GM18870 (cell line): ENCODE results near the gene CPED1.
"Not testable (repeated sequence)": the region's sequence is repeated elsewhere in the genome, so short reads cannot be mapped to it uniquely, and the experiment has no call there.

ENCODE experiments used
- ATAC-seq: cut with Tn5 transposase; IDR thresholded peaks from one replicate; pipeline ENCODE4 v1.9.1; 2021; ENCODE audit warnings: moderate library complexity; ENCODE audit not compliant: unreplicated experiment

The CPED1 gene

GRCh38 chr7:120996333-120996987, 7.9 kb downstream of the CPED1 start:
- ATAC-seq = no peak

- ATAC-seq = no peak
Measured at GRCh38 chr7:120996988-120997345, 8.5 kb downstream of the CPED1 start.

- ATAC-seq = no peak
Measured at GRCh38 chr7:120997882-120998474, 9.5 kb downstream of the CPED1 start.

GRCh38 chr7:120998520-120998919, 10.0 kb downstream of the CPED1 start:
- no peak for ATAC-seq

GRCh38 chr7:120998996-120999565, 10.6 kb downstream of the CPED1 start:
- ATAC-seq = no peak

GRCh38 chr7:121000081-121000983, 11.8 kb downstream of the CPED1 start:
- no peak for ATAC-seq

DNA sequence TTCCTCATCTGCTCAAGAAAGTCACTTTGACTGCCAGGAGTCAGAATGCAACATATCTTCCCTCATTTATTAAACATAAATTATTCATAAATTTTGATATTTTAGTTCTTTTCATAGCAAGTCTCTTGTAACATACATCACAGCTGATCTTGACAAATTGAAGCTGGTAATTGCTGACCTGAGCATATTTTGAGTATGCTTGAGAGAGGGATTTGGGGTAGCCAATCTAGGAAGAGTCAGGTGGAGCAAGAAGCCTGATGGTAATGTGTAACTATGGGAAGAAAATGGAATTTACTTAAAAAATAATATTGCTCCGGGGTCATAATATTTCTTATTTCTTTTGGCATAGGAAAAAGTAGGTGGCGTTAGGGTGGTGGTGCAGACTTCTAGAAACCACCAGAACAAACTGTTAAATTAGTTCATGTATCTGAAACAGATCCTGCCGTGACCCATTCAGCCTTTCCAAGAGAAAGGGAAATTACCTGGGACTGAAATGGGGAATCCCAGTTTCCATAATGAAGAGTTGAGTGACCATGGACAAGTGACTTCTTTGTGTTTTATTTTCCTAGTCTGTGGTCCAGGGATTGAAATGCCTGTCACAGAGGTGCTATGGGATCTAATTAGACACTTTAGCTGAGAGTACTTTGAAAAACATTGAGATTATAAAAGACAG, 12.9 kb downstream of the CPED1 start:
- no peak for ATAC-seq

DNA sequence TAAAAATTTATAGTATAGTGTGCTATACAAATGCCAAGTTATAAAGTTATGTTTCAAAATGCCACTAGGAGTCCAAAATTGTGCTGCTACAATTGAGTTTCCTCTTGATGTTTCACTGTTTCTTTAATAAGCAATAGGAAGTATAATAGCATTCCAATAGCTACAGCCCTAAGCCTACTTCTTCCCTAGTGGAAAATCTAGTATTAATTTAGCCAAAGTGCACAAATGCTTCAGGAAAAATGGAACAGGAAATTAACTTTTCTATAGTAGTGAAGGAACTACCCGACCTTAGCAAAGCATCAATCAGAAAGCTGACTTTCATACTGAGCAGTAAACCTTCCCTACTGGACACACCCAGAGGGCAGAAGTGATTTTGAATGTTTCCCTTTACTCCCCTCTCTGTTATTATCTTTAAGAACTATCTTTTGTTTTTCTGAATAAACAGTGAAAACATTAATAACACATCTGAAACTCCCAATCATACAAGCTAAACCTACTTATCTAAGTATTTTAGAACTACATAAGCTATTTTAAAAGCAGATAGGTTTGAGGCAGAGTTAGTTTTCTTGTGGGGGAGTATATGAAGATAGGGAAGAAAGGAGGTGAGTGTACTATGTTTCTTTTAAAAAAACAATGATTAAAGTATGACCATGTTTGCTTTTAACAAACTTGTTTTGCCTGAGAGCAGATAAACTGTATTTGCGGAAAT, 13.7 kb downstream of the CPED1 start:
- ATAC-seq = no peak

DNA sequence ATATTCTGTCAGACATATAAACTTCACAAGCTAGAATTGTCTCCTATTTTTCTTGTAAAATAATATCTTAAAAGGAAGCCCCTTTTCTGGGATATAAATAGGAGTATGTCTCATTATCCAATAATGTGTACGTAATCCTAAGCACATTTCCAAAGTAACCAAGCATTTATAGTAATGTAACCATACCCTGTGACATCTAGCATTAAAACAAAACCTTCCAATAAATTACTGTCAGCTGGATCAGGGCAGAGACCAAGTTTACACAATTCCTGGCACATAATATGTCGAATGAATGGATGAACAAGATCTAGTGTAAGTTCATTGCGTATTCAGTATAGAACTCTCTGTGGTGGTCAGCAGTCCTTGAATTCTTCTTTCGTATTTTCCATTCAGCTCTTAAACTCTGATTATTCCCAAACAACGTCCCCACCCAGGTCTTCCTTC, 14.3 kb downstream of the CPED1 start:
- ATAC-seq = no peak

DNA sequence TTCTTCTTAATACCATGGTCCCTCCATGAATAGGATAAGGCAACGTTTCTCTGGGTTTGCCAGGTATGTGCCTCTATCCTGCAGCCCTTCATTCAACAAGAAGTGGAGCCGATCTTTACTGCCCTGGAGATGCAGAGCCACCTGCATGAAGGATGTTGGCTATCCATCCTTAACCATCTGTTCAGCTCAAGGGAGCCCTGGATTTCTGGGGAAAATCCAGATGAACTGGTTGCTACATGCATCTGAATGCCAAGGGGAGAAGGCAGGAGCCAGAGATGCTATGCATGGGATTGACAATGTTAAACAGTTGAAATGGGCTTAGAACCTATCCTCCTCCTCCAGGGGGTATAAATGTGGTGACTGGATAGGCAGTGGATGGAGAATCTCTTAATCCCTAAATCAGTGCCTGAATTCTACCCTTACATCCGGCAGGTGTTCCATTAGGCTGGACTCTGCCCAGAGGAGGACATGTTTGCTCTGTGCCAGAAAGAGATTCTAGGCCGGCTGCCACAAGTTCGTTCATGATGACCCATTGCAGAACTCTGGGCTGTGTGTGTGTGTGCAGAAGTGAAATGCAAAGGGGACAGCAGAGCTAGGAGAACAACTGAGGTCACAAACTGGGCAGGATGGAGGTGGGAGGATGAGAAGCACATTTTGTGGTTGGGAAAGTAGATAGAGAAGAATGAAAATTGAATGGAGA, 15.6 kb downstream of the CPED1 start:
- ATAC-seq = no peak

- not testable (repeated sequence) for ATAC-seq
Measured at GRCh38 chr7:121005058-121005457, 16.5 kb downstream of the CPED1 start.

DNA sequence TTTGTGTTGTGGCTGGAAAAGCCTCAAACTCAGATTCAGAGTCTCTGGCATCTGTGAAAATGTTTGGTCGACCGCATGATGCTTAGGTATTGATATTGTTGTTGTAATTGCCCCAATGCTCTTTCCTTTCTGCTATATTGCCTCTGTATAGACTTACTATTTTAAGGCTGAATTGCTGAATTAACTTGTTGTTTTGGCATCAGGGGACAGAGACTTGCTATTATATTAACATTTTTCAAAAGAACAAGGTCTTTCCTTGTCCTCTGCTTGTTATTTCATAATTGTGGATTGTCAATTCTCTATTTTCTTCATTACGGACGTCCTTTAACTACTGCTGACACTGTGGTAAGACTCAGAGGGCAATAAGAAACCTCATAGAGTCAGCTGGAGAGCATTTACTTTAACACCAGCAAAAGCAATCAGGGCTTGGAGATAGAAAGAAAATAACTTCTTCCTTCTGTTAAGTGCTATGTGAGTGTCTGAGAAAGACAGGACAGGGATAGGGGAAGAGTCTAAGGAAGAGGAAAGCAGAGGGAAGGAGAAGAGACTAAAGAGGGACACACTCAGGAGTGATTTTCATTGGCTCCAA, 17.6 kb downstream of the CPED1 start:
- ATAC-seq = no peak

- ATAC-seq = no peak
Measured at GRCh38 chr7:121006711-121007315, 18.3 kb downstream of the CPED1 start.

DNA sequence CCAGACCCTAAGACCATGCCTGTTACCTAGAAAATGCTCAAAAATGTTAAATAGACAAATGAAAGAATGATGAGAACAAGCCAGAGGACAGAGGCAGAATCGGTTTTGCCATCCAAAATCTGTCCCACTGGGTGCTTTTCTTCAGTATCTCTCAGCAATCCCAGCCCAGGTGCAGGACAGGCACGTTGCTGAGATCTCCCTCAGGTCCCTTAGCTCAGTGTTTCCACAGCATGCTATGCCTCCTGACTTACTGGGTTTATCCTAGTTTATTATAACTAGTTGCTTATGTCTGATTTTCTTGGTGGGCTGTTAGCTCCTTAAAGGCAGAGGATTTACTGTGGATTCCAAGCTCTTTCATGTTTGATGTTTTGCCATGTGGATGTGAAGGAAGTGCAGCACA, 20.3 kb downstream of the CPED1 start:
- ATAC-seq = no peak

GRCh38 chr7:121011401-121011800, 22.9 kb downstream of the CPED1 start:
- ATAC-seq = no peak

DNA sequence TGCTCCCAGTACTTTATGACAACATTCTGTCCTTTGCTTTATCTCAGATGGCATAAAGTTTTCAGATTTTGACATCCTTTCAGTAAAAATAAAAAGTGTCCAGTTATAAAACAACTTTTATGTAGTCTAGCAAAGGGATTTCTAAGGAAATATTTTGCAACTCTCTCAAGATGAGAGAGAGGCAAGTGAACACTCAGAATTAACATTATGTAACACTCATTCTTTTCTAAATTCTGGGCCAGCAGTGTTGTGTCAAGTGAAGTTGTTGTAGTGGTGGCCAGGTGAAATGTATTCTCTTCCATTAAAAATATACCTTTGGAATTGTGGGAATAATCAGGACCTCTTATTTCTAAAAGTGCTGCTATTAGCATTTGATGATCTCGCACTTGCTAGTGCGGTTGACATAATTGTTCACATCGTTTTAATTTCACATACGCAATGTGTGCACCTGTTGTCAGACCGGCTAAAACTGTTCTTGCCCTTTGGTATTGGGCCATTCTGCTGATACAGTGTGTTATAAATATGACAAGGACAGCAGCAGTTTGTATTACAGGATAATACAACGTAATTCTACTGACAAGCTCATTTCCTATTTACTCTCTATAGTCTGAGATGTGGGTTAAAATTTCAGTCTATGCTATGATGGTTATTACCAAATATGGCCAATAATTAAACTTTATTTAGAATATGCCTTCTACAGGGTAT, 23.8 kb downstream of the CPED1 start:
- no peak for ATAC-seq

- ATAC-seq = no peak
Measured at GRCh38 chr7:121012919-121013318, 24.4 kb downstream of the CPED1 start.

GRCh38 chr7:121015560-121015959, 27.0 kb downstream of the CPED1 start:
- no peak for ATAC-seq
